Measurements from ENCODE around the gene PCBD1.

The PCBD1 gene

DNA sequence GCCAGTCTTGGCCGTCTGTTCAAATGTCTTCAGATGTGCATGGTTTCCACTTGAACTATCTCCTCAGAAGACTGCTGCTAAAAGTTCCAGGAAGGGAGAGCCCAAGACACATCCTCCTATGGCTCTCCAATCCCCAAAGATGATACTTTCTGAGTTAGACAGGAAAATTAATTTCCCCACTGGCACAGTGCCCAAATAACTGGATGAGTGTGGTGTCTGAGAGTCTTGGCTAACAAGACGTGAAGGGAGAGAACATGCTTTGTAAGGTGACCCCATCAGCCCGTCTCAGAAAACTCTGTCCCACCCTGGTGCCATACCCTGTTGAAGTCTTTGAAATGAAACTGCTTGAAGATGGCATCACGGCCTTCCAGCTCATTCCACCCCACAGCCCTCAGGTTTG is 2.9 kb downstream of the PCBD1 start:
- TF ChIP-seq, protein P1, sequence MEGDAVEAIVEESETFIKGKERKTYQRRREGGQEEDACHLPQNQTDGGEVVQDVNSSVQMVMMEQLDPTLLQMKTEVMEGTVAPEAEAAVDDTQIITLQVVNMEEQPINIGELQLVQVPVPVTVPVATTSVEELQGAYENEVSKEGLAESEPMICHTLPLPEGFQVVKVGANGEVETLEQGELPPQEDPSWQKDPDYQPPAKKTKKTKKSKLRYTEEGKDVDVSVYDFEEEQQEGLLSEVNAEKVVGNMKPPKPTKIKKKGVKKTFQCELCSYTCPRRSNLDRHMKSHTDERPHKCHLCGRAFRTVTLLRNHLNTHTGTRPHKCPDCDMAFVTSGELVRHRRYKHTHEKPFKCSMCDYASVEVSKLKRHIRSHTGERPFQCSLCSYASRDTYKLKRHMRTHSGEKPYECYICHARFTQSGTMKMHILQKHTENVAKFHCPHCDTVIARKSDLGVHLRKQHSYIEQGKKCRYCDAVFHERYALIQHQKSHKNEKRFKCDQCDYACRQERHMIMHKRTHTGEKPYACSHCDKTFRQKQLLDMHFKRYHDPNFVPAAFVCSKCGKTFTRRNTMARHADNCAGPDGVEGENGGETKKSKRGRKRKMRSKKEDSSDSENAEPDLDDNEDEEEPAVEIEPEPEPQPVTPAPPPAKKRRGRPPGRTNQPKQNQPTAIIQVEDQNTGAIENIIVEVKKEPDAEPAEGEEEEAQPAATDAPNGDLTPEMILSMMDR (conservative IDR thresholded peaks at IDR 0.05; ENCODE audit: low read depth, low read length) = no peak
- H3K27ac ChIP-seq = no peak overlapping the region
- no peak overlapping the region for H2AFZ ChIP-seq (ENCODE audit: low read depth)

DNA sequence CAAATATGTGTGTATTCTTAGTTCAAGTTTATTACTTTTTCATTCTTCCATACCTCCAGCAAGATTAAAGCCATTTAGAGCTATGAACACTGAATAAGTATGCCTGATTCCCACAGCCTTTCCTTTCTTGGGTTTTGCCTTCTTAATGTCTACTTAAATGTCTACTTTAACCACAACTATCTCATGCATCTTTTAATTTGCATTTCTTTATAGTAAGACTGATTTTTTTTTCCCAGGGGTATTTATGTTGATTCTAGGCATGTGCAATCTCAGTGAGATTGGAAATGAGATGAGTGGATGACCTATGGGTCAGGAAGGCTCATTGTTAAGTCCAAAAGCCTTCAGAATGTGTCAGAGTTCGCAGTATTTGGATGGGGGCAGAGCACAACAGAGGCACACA is 3.6 kb downstream of the PCBD1 start:
- no peak overlapping the region for H3K4me2 ChIP-seq
- H2AFZ ChIP-seq (ENCODE audit: low read depth) = no peak overlapping the region
- H3K36me3 ChIP-seq (ENCODE audit: insufficient read depth) = no peaks in the 10 kb centered on the region
- no peak overlapping the region for H3K4me3 ChIP-seq (IDR thresholded peaks at IDR 0.05; ENCODE audit: insufficient read depth, low read depth, low read length)
- TF ChIP-seq, protein P1 (conservative IDR thresholded peaks at IDR 0.05; ENCODE audit: low read depth, low read length) = no peak
- H3K27me3 ChIP-seq (ENCODE audit: insufficient read depth, low read depth) = no peaks in the 10 kb centered on the region
- H3K79me2 ChIP-seq (ENCODE audit: insufficient read depth, low read depth) = no peaks in the 10 kb centered on the region
- no peak overlapping the region for H3K9ac ChIP-seq
- peaks cover 7% of the 10 kb centered on the region for H3K4me1 ChIP-seq (ENCODE audit: low read depth, poor library complexity, severe bottlenecking)
- no peaks in the 10 kb centered on the region for H4K20me1 ChIP-seq (ENCODE audit: insufficient read depth)
- no peak overlapping the region for H3K27ac ChIP-seq

More for the DNA sequence above, 2.9 kb downstream of the PCBD1 start:
- no peak overlapping the region for H3K9ac ChIP-seq
- H3K79me2 ChIP-seq (ENCODE audit: insufficient read depth, low read depth) = no peaks in the 10 kb centered on the region
- no peak overlapping the region for H3K4me3 ChIP-seq (IDR thresholded peaks at IDR 0.05; ENCODE audit: insufficient read depth, low read depth, low read length)
- peaks cover 7% of the 10 kb centered on the region for H3K4me1 ChIP-seq (ENCODE audit: low read depth, poor library complexity, severe bottlenecking)
- H3K27me3 ChIP-seq (ENCODE audit: insufficient read depth, low read depth) = no peaks in the 10 kb centered on the region
- H3K36me3 ChIP-seq (ENCODE audit: insufficient read depth) = no peaks in the 10 kb centered on the region
- H4K20me1 ChIP-seq (ENCODE audit: insufficient read depth) = no peaks in the 10 kb centered on the region
- H3K4me2 ChIP-seq = no peak overlapping the region

DNA sequence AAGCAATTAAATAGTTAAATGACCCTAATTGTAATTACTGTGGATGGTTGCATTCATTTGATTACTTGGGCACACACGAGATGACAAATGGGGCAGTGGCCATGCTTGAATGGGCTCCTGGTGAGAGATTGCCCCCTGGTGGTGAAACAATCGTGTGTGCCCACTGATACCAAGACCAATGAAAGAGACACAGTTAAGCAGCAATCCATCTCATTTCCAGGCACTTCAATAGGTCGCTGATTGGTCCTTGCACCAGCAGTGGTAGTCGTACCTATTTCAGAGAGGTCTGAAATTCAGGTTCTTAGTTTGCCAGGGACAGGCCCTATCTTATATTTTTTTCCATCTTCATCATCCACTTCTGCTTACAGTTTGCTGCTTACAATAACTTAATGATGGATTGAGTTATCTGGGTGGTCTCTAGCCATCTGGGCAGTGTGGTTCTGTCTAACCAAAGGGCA is 8.3 kb downstream of the PCBD1 start:
- Histone ChIP-seq H3K4me2 (no peak overlapping the region), H3K9ac (no peak overlapping the region), H3K4me1 (ENCODE audit: low read depth, poor library complexity, severe bottlenecking) (peaks cover 8% of the 10 kb centered on the region), H2AFZ (ENCODE audit: low read depth) (no peak overlapping the region), H3K27me3 (ENCODE audit: insufficient read depth, low read depth) (no peaks in the 10 kb centered on the region), H3K79me2 (ENCODE audit: insufficient read depth, low read depth) (no peaks in the 10 kb centered on the region), H3K4me3 (IDR thresholded peaks at IDR 0.05; ENCODE audit: insufficient read depth, low read depth, low read length) (no peak overlapping the region), H3K27ac (no peak overlapping the region), H4K20me1 (ENCODE audit: insufficient read depth) (no peaks in the 10 kb centered on the region), H3K36me3 (ENCODE audit: insufficient read depth) (no peaks in the 10 kb centered on the region)
- TF ChIP-seq, protein P1 (conservative IDR thresholded peaks at IDR 0.05; ENCODE audit: low read depth, low read length) = peak; percentile 94

DNA sequence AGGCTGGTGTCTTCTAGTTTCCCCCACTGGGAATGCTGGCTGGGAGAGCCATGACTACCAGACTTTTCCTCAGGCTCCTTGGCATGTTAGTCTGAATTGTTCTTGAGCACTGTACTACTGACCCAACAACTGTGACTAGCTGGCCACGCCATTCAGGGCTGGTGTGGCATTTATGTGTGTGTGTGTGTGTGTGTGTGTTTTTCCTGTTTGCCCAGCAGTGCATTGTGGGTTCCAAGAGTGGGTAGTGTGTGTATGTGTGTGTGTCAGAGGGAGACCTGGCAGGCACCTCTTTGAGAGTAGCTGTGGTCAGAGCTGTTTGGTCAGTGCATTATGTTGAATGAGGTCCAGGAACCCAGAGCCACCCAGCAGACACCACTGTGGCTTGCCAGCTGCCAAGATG is 9.2 kb downstream of the PCBD1 start:
- Histone ChIP-seq H2AFZ (ENCODE audit: low read depth) (no peak overlapping the region), H3K27me3 (ENCODE audit: insufficient read depth, low read depth) (no peaks in the 10 kb centered on the region), H3K4me2 (no peak overlapping the region), H3K4me3 (IDR thresholded peaks at IDR 0.05; ENCODE audit: insufficient read depth, low read depth, low read length) (no peak overlapping the region), H3K9ac (no peak overlapping the region), H3K36me3 (ENCODE audit: insufficient read depth) (no peaks in the 10 kb centered on the region), H3K27ac (no peak overlapping the region), H3K4me1 (ENCODE audit: low read depth, poor library complexity, severe bottlenecking) (peaks cover 8% of the 10 kb centered on the region), H4K20me1 (ENCODE audit: insufficient read depth) (no peaks in the 10 kb centered on the region), H3K79me2 (ENCODE audit: insufficient read depth, low read depth) (no peaks in the 10 kb centered on the region)
- TF ChIP-seq, protein P1 (conservative IDR thresholded peaks at IDR 0.05; ENCODE audit: low read depth, low read length) = no peak

Measured in KMS-11 (cell line).